ENCODE measurements around the gene SYT6. TPM values are rescaled to one million over a fixed set of nuclear protein-coding genes. Genes with fewer than 3 reads are reported as not detected.
A peak's percentile ranks its signal among the peaks of the same experiment; 100 is the strongest.

SYT6 gene
- total RNA-seq, 2 donors from 2014 or later: not detected

GRCh38 chr1:114054148-114054547 is 99.5 kb downstream of the SYT6 start:
- Mint-ChIP-seq H3K27ac (no peak overlapping the region), H3K9me3 (peaks cover 4% of the 10 kb centered on the region in 2 donors), H3K4me3 (no peak overlapping the region), H3K27me3 (ENCODE audit: low read depth) (no peaks in the 10 kb centered on the region), H3K36me3 (ENCODE audit: insufficient read depth in 2 of 2) (peaks cover 0 to 2% of the 10 kb centered on the region in 2 donors), H3K4me1 (ENCODE audit: low read depth) (no peaks in the 10 kb centered on the region)
- DNase-seq (no peak), ATAC-seq (replicated peaks in 1 of 2) (no peak)

GRCh38 chr1:114048232-114048631 is 105.4 kb downstream of the SYT6 start:
- no peaks in the 10 kb centered on the region for H3K9me3 Mint-ChIP-seq
- DNase-seq: no peak
- no peaks in the 10 kb centered on the region for H3K27me3 Mint-ChIP-seq (ENCODE audit: low read depth)
- no peak overlapping the region for H3K27ac Mint-ChIP-seq
- H3K36me3 Mint-ChIP-seq (ENCODE audit: insufficient read depth in 2 of 2): no peaks in the 10 kb centered on the region
- H3K4me3 Mint-ChIP-seq: no peak overlapping the region
- no peak for ATAC-seq (replicated peaks in 1 of 2)
- no peaks in the 10 kb centered on the region for H3K4me1 Mint-ChIP-seq (ENCODE audit: low read depth)

DNA sequence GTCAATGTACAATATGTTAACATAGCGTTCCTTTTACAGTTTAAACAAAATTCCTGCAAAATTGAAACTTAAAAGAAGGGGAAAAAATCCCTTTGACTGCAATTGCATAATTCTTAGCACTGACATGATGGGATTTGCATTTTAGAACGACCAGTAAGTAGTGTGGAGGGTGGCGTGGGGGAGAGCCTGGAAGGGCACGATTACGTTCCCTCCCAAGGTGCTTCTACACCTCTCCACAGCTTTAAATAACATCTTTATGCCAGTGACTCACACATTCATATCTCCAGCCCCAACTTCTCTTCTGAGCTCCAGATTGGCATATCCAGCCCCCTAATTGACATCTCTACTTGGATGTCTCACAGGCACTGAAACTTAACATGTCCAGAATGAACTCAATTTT is 110.1 kb downstream of the SYT6 start:
- ATAC-seq (replicated peaks in 1 of 2): no peak
- H3K27ac Mint-ChIP-seq: no peak overlapping the region
- no peaks in the 10 kb centered on the region for H3K27me3 Mint-ChIP-seq (ENCODE audit: low read depth)
- no peak for DNase-seq
- H3K4me3 Mint-ChIP-seq: no peak overlapping the region
- no peaks in the 10 kb centered on the region for H3K9me3 Mint-ChIP-seq
- H3K4me1 Mint-ChIP-seq (ENCODE audit: low read depth): no peaks in the 10 kb centered on the region
- H3K36me3 Mint-ChIP-seq (ENCODE audit: insufficient read depth in 2 of 2): no peaks in the 10 kb centered on the region

GRCh38 chr1:114043054-114043453 is 110.6 kb downstream of the SYT6 start:
- Mint-ChIP-seq H3K4me1 (ENCODE audit: low read depth) (no peaks in the 10 kb centered on the region), H3K27ac (no peak overlapping the region), H3K27me3 (ENCODE audit: low read depth) (no peaks in the 10 kb centered on the region), H3K36me3 (ENCODE audit: insufficient read depth in 2 of 2) (no peaks in the 10 kb centered on the region), H3K9me3 (no peaks in the 10 kb centered on the region), H3K4me3 (no peak overlapping the region)
- DNase-seq (no peak), ATAC-seq (replicated peaks in 1 of 2) (no peak)

GRCh38 chr1:114040273-114041015 is 113.2 kb downstream of the SYT6 start:
- peak; percentile 53 to 74 for ATAC-seq (replicated peaks in 1 of 2)
- no peaks in the 10 kb centered on the region for H3K4me1 Mint-ChIP-seq (ENCODE audit: low read depth)
- H3K27ac Mint-ChIP-seq: no peak overlapping the region
- H3K27me3 Mint-ChIP-seq (ENCODE audit: low read depth): no peaks in the 10 kb centered on the region
- H3K9me3 Mint-ChIP-seq: no peaks in the 10 kb centered on the region
- no peak overlapping the region for H3K4me3 Mint-ChIP-seq
- H3K36me3 Mint-ChIP-seq (ENCODE audit: insufficient read depth in 2 of 2): no peaks in the 10 kb centered on the region
- DNase-seq: no peak

Other genes with a start within 250 kb of the SYT6 start
- 10 to 100 TPM; 50.5 to 68.8 TPM for gene AP4B1, start 249.1 kb downstream of the SYT6 start, total RNA-seq
- 10 to 100 TPM; 13.8 to 17.8 TPM for gene DCLRE1B, start 248.5 kb downstream of the SYT6 start, total RNA-seq
- gene HIPK1, start 224.5 kb downstream of the SYT6 start, total RNA-seq: 10 to 100 TPM; 74.4 to 75.6 TPM
- gene OLFML3, start 174.4 kb downstream of the SYT6 start, total RNA-seq: 1 to 10 TPM in 1 of 2 donors, under 1 TPM in 1; 0.90 to 1.0 TPM

Data from activated T-cell treated with anti-CD3 and anti-CD28 coated beads, Interleukin-2, amount 50 U/mL, for 72 hours (primary cell).